WTC11 (cell line): Measurements from ENCODE around the gene ZDHHC11B. TPM values are rescaled to one million over a fixed set of nuclear protein-coding genes. Genes with fewer than 3 reads are reported as not detected.

Experiments used
- ATAC-seq: fragments of 200-7000 bp; cut with Tn5 transposase; 2 replicates; pipeline ENCODE4 v1.10.0; 2021; ENCODE audit warnings: mild to moderate bottlenecking, moderate library complexity
- CTCF ChIA-PET: fragments of 300-600 bp; sonication (Branson Sonifier 250); formaldehyde crosslinking; loops from one replicate; lab custom pipeline; 2021; ENCODE audit warnings: antibody characterized with exemption; lab: Charles Lee
- POLR2A ChIA-PET: fragments of 350-600 bp; sonication (Branson Sonifier 250); formaldehyde crosslinking; loops from one replicate; lab custom pipeline; 2021; ENCODE audit warnings: antibody characterized with exemption; lab: Charles Lee
- DNase-seq: peaks from one replicate; pipeline ENCODE4 v3.0.0; 2021; ENCODE audit warnings: low spot score
- H3K27ac Mint-ChIP-seq: 2 replicates; pipeline ENCODE4 v1.8.0; 2021; ENCODE audit warnings: mixed read lengths
- H3K27me3 Mint-ChIP-seq: 2 replicates; pipeline ENCODE4 v1.8.0; 2021; ENCODE audit warnings: low read depth, mild to moderate bottlenecking, moderate library complexity, mixed read lengths
- H3K36me3 Mint-ChIP-seq: 2 replicates; pipeline ENCODE4 v1.8.0; 2021; ENCODE audit warnings: mixed read lengths
- H3K4me1 Mint-ChIP-seq: 2 replicates; pipeline ENCODE4 v1.8.0; 2022; ENCODE audit warnings: mixed read lengths
- H3K4me3 Mint-ChIP-seq: 2 replicates; pipeline ENCODE4 v1.8.0; 2021; ENCODE audit warnings: mild to moderate bottlenecking, moderate library complexity, mixed read lengths
- H3K9me3 Mint-ChIP-seq: 2 replicates; pipeline ENCODE4 v1.8.0; 2021; ENCODE audit warnings: mixed read lengths
- AFF4 ChIP-seq: sonication (generic); formaldehyde crosslinking; IDR thresholded peaks from 2 replicates; pipeline ENCODE4 v1.8.1; 2023; ENCODE audit warnings: mild to moderate bottlenecking, missing genetic modification reagents, borderline replicate concordance
- ATF1 ChIP-seq: sonication (generic); formaldehyde crosslinking; IDR thresholded peaks from 2 replicates; pipeline ENCODE4 v1.8.1; 2023; ENCODE audit warnings: mild to moderate bottlenecking, moderate library complexity, missing genetic modification reagents
- CBFB ChIP-seq: sonication (generic); formaldehyde crosslinking; IDR thresholded peaks from 2 replicates; pipeline ENCODE4 v1.8.1; 2022; ENCODE audit warnings: mild to moderate bottlenecking, low read depth, missing genetic modification reagents
- CREB1 ChIP-seq: sonication (generic); formaldehyde crosslinking; IDR thresholded peaks from 2 replicates; pipeline ENCODE4 v1.8.0; 2023; ENCODE audit warnings: mild to moderate bottlenecking, missing genetic modification reagents
- CTCF ChIP-seq: fragments of 200-600 bp; IDR thresholded peaks from 2 replicates; pipeline ENCODE4 v1.8.0; 2022; ENCODE audit warnings: antibody characterized with exemption
- EMX1 ChIP-seq: fragments of 250-450 bp; sonication (Bioruptor Pico); IDR thresholded peaks from 2 replicates; pipeline ENCODE4 v1.8.0; 2021; ENCODE audit warnings: mild to moderate bottlenecking
- FOXP1 ChIP-seq: sonication (generic); formaldehyde crosslinking; IDR thresholded peaks from 2 replicates; pipeline ENCODE4 v1.8.0; 2022; ENCODE audit warnings: missing genetic modification reagents, mild to moderate bottlenecking, moderate library complexity, borderline replicate concordance
- GABPB1 ChIP-seq: sonication (generic); formaldehyde crosslinking; IDR thresholded peaks from 2 replicates; pipeline ENCODE4 v1.8.1; 2023; ENCODE audit warnings: mild to moderate bottlenecking, missing genetic modification reagents
- IRF2 ChIP-seq: sonication (generic); formaldehyde crosslinking; IDR thresholded peaks from 2 replicates; pipeline ENCODE4 v1.8.0; 2022; ENCODE audit warnings: low read depth, missing genetic modification reagents, borderline replicate concordance
- JAZF1 ChIP-seq: fragments of 250-450 bp; sonication (Bioruptor Pico); IDR thresholded peaks from 2 replicates; pipeline ENCODE4 v1.9.0; 2021; ENCODE audit warnings: moderate library complexity, mild to moderate bottlenecking, inconsistent platforms
- JUN ChIP-seq: sonication (generic); formaldehyde crosslinking; IDR thresholded peaks from 2 replicates; pipeline ENCODE4 v1.8.0; 2023; ENCODE audit warnings: mild to moderate bottlenecking, missing genetic modification reagents
- KAT7 ChIP-seq: sonication (generic); formaldehyde crosslinking; IDR thresholded peaks from 2 replicates; pipeline ENCODE4 v1.8.1; 2023; ENCODE audit warnings: missing genetic modification reagents, mild to moderate bottlenecking, borderline replicate concordance
- MAX ChIP-seq: sonication (generic); formaldehyde crosslinking; IDR thresholded peaks from 2 replicates; pipeline ENCODE4 v1.8.0; 2022; ENCODE audit warnings: mild to moderate bottlenecking, missing genetic modification reagents
- MLX ChIP-seq: sonication (generic); formaldehyde crosslinking; IDR thresholded peaks from 2 replicates; pipeline ENCODE4 v1.8.1; 2023; ENCODE audit warnings: mild to moderate bottlenecking, missing genetic modification reagents, moderate library complexity
- NFYB ChIP-seq: sonication (generic); formaldehyde crosslinking; conservative IDR thresholded peaks from 2 replicates; pipeline ENCODE4 v1.8.0; 2022; ENCODE audit warnings: low read depth, missing genetic modification reagents
- PREB ChIP-seq: sonication (generic); formaldehyde crosslinking; IDR thresholded peaks from 2 replicates; pipeline ENCODE4 v1.8.1; 2022; ENCODE audit warnings: mild to moderate bottlenecking, missing genetic modification reagents, moderate library complexity, borderline replicate concordance
- SOX15 ChIP-seq: fragments of 250-450 bp; sonication (Bioruptor Pico); IDR thresholded peaks from 2 replicates; pipeline ENCODE4 v1.9.0; 2021; ENCODE audit warnings: mild to moderate bottlenecking
- TP53 ChIP-seq: sonication (generic); formaldehyde crosslinking; IDR thresholded peaks from 2 replicates; pipeline ENCODE4 v1.8.1; 2023; ENCODE audit warnings: mild to moderate bottlenecking, missing genetic modification reagents
- ZBTB43 ChIP-seq: sonication (generic); formaldehyde crosslinking; IDR thresholded peaks from 2 replicates; pipeline ENCODE4 v1.8.1; 2023; ENCODE audit warnings: mild to moderate bottlenecking, missing genetic modification reagents
- ZNF121 ChIP-seq: sonication (generic); formaldehyde crosslinking; IDR thresholded peaks from 2 replicates; pipeline ENCODE4 v1.8.0; 2023; ENCODE audit warnings: missing genetic modification reagents
- ZNF232 ChIP-seq: sonication (generic); formaldehyde crosslinking; IDR thresholded peaks from 2 replicates; pipeline ENCODE4 v1.8.0; 2022; ENCODE audit warnings: mild to moderate bottlenecking, missing genetic modification reagents
- ZSCAN18 ChIP-seq: fragments of 250-450 bp; sonication (Bioruptor Pico); IDR thresholded peaks from 2 replicates; pipeline ENCODE4 v2.1.2; 2022; ENCODE audit warnings: mild to moderate bottlenecking, moderate library complexity
- total RNA-seq: library from RNA; stranded (reverse); gene quantifications from 3 replicates; pipeline ENCODE4 v1.2.3, GENCODE V29; 2021

Gene ZDHHC11B
- total RNA-seq, 1 experiment from 2014 or later, result 2.3 TPM

- peak; percentile 70 for TF ChIP-seq CTCF
- TF ChIP-seq AFF4, result no peak
- no peak for TF ChIP-seq CREB1 (CRISPR knock-in tag)
- peak; percentile 25; the same call in 1 of the 2 replicates for TF ChIP-seq GABPB1 (CRISPR knock-in tag)
- TF ChIP-seq ZNF232 (CRISPR knock-in tag), result no peak
- TF ChIP-seq TP53 (CRISPR knock-in tag), result no peak
- 0 out of 2 replicates have a peak, but pooled peaks have one; percentile 16 for TF ChIP-seq FOXP1 (CRISPR knock-in tag)
Observed at GRCh38 chr5:671459-672328, 112.8 kb downstream of the ZDHHC11B start (continued).

GRCh38 chr5:670396-671270 lies 113.9 kb downstream of the ZDHHC11B start:
- peaks cover 8% of the 10 kb centered on the region for H3K36me3 Mint-ChIP-seq
- CTCF ChIA-PET, result interaction anchor here (0.9 to 2.3 kb wide), 5 partner anchors 87 to 198 kb away, joined by 3 to 8 read pairs (median 3); no protein-coding TSS in a partner anchor
- no peak for DNase-seq
- H3K4me3 Mint-ChIP-seq, result no peak overlapping the region
- H3K4me1 Mint-ChIP-seq, result 0 out of 2 replicates have a peak, but pooled peaks cover 5% of the 10 kb centered on the region
- no peak for ATAC-seq
- no peaks in the 10 kb centered on the region for H3K9me3 Mint-ChIP-seq
- POLR2A ChIA-PET, result no interaction called here
- peaks cover 4% of the 10 kb centered on the region for H3K27me3 Mint-ChIP-seq
- H3K27ac Mint-ChIP-seq, result no peak overlapping the region
- TF ChIP-seq ZBTB43 (CRISPR knock-in tag) (no peak), EMX1 (CRISPR knock-in tag) (no peak), JUN (CRISPR knock-in tag) (no peak), IRF2 (CRISPR knock-in tag) (no peak), MLX (CRISPR knock-in tag) (no peak), ZNF121 (CRISPR knock-in tag) (no peak), JAZF1 (CRISPR knock-in tag) (no peak), NFYB (no peak), MAX (CRISPR knock-in tag) (no peak), ATF1 (no peak), CBFB (CRISPR knock-in tag) (no peak), KAT7 (CRISPR knock-in tag) (no peak), ZSCAN18 (no peak), SOX15 (no peak), ZNF232 (CRISPR knock-in tag) (no peak), PREB (CRISPR knock-in tag) (no peak)
